ENCODE data around the gene CST1.

DNA sequence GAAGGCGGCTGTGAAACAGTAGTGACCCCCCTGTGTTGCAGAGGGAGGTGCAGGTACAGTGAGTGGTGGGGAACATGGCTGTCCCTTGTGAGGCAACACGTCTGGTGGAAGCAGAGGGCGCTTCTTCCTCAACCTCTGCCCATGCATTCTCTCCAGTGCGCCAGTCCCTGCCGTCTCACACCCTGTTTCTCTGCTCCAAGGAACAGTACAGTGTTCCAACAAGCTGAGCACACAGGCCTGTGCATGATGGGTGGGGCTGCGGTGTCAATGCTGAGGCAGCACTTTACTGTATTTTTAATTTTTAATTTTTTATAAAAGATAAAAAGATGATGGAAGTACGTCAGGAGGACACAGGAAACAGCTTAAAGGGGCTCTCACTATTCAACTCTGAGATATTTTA lies 43.3 kb upstream of the CST1 start:
- no peak for TF ChIP-seq EZH2 (IDR thresholded peaks at IDR 0.05; ENCODE audit: borderline replicate concordance, low read length)
- no peak for TF ChIP-seq CTCF (IDR thresholded peaks at IDR 0.05; ENCODE audit: low read length)
